SK-N-MC (cell line): ENCODE results near the gene RNU7-1.

Experiments used
- EZH2 ChIP-seq: fragments of 200-600 bp; sonication (generic); IDR thresholded peaks from one replicate; pipeline ENCODE4 v1.6.1; 2017; ENCODE audit warnings: antibody characterized with exemption
- FOXP2 ChIP-seq: optimal IDR thresholded peaks from 2 replicates; pipeline ENCODE3; 2011; ENCODE audit warnings: mild to moderate bottlenecking, moderate library complexity; ENCODE audit not compliant: insufficient read depth; ENCODE audit errors: extremely low read length, control extremely low read depth
- POLR2AphosphoS5 ChIP-seq: IDR thresholded peaks from 2 replicates; pipeline ENCODE4 v1.6.1; 2012; ENCODE audit warnings: mild to moderate bottlenecking, low read depth, low read length, borderline replicate concordance

DNA sequence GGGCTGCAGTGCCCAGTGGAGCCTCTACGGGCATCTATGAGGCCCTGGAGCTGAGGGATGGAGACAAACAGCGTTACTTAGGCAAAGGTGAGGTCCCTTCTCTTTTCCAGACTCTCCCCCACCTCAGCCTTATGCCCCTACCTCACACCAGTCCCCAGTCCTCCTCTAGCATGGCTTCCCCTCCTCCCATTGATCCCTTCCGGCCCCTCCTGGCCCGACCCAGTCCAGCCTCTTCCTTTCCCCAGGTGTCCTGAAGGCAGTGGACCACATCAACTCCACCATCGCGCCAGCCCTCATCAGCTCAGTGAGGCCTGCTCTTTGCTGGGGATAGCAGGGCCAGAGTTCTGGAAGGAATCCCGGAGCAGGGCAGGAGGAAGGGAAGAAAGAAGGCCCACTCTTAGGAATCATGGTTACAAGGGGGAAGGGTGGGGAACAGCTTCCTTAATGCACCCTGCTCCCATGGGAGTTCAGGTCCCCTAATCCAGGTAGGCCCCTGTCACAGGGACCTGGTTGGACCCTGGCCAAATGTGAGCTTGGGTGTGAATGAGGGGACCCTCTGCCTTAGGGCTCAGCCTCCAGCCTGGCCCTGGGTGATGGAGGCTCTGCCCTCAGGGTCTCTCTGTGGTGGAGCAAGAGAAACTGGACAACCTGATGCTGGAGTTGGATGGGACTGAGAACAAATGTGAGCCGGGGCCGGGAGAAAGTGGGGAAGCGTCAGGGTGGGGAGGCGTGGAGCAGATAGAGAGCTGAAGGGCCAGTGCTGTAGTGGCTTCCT, 27.0 kb upstream of the RNU7-1 start:
- no peak for TF ChIP-seq POLR2AphosphoS5
- no peak for TF ChIP-seq EZH2
- TF ChIP-seq FOXP2, result no peak
